ENCODE data around the gene DYNC1I2. TPM values are rescaled to one million over a fixed set of nuclear protein-coding genes. Genes with fewer than 3 reads are reported as not detected.

The DYNC1I2 gene
- polyA plus RNA-seq, 1 experiment: 228 TPM

- no peaks in the 10 kb centered on the region for H3K9me3 ChIP-seq (ENCODE audit: control insufficient read depth, insufficient read depth, low read length)
- CTCF ChIA-PET: interaction anchor here (0.7 kb wide), 1 partner anchor 370 kb away, joined by 3 read pairs; no protein-coding TSS in a partner anchor
- H3K27ac ChIP-seq (ENCODE audit: low read depth, low read length): no peak overlapping the region
- DNase-seq (ENCODE audit: low read depth, low spot score): no peak
- POLR2A ChIA-PET: no interaction called here
- TF ChIP-seq CTCF (IDR thresholded peaks at IDR 0.05; ENCODE audit: low read depth, low read length): no peak
- H3K4me3 ChIP-seq (ENCODE audit: low read depth, low read length): no peak overlapping the region
- no peaks in the 10 kb centered on the region for H3K27me3 ChIP-seq (ENCODE audit: control insufficient read depth, insufficient read depth, low read length)
Measured at GRCh38 chr2:171735991-171736710, 48.9 kb downstream of the DYNC1I2 start.

GRCh38 chr2:171741189-171741588, 53.9 kb downstream of the DYNC1I2 start:
- CTCF ChIA-PET: interaction anchor here (0.5 kb wide), 1 partner anchor 20 kb away, joined by 3 read pairs; no protein-coding TSS in a partner anchor
- no peak for TF ChIP-seq CTCF (IDR thresholded peaks at IDR 0.05; ENCODE audit: low read depth, low read length)

GRCh38 chr2:171742760-171743159, 55.5 kb downstream of the DYNC1I2 start:
- POLR2A ChIA-PET: no interaction called here
- TF ChIP-seq CTCF (IDR thresholded peaks at IDR 0.05; ENCODE audit: low read depth, low read length): no peak
- Histone ChIP-seq H3K4me3 (ENCODE audit: low read depth, low read length) (no peak overlapping the region), H3K27ac (ENCODE audit: low read depth, low read length) (no peak overlapping the region), H3K9me3 (ENCODE audit: control insufficient read depth, insufficient read depth, low read length) (no peaks in the 10 kb centered on the region), H3K27me3 (ENCODE audit: control insufficient read depth, insufficient read depth, low read length) (no peaks in the 10 kb centered on the region)
- no peak for DNase-seq (ENCODE audit: low read depth, low spot score)
- CTCF ChIA-PET: no interaction called here

More at GRCh38 chr2:171741189-171741588, 53.9 kb downstream of the DYNC1I2 start:
- POLR2A ChIA-PET: no interaction called here
- Histone ChIP-seq H3K27ac (ENCODE audit: low read depth, low read length) (no peak overlapping the region), H3K9me3 (ENCODE audit: control insufficient read depth, insufficient read depth, low read length) (no peaks in the 10 kb centered on the region), H3K27me3 (ENCODE audit: control insufficient read depth, insufficient read depth, low read length) (no peaks in the 10 kb centered on the region), H3K4me3 (ENCODE audit: low read depth, low read length) (no peak overlapping the region)
- DNase-seq (ENCODE audit: low read depth, low spot score): no peak

GRCh38 chr2:171745141-171745540, 57.9 kb downstream of the DYNC1I2 start:
- Histone ChIP-seq H3K27me3 (ENCODE audit: control insufficient read depth, insufficient read depth, low read length) (no peaks in the 10 kb centered on the region), H3K27ac (ENCODE audit: low read depth, low read length) (no peak overlapping the region), H3K9me3 (ENCODE audit: control insufficient read depth, insufficient read depth, low read length) (no peaks in the 10 kb centered on the region), H3K4me3 (ENCODE audit: low read depth, low read length) (no peak overlapping the region)
- ChIA-PET POLR2A (no interaction called here), CTCF (no interaction called here)
- DNase-seq (ENCODE audit: low read depth, low spot score): no peak
- TF ChIP-seq CTCF (IDR thresholded peaks at IDR 0.05; ENCODE audit: low read depth, low read length): no peak

- ChIA-PET CTCF (no interaction called here), POLR2A (no interaction called here)
- no peak for TF ChIP-seq CTCF (IDR thresholded peaks at IDR 0.05; ENCODE audit: low read depth, low read length)
- DNase-seq (ENCODE audit: low read depth, low spot score): no peak
- Histone ChIP-seq H3K4me3 (ENCODE audit: low read depth, low read length) (no peak overlapping the region), H3K9me3 (ENCODE audit: control insufficient read depth, insufficient read depth, low read length) (no peaks in the 10 kb centered on the region), H3K27ac (ENCODE audit: low read depth, low read length) (no peak overlapping the region), H3K27me3 (ENCODE audit: control insufficient read depth, insufficient read depth, low read length) (no peaks in the 10 kb centered on the region)
Measured at GRCh38 chr2:171745806-171746205, 58.5 kb downstream of the DYNC1I2 start.

Data from AG04450 (cell line).